HG02840 (cell line): Measurements from ENCODE around the gene PDSS1.
"Not testable (repeated sequence)": the region's sequence is repeated elsewhere in the genome, so short reads cannot be mapped to it uniquely, and the experiment has no call there.

Experiments used
- ATAC-seq: cut with Tn5 transposase; IDR thresholded peaks from one replicate; pipeline ENCODE4 v1.9.1; 2021; ENCODE audit warnings: mild to moderate bottlenecking, moderate library complexity, moderate number of reproducible peaks; ENCODE audit not compliant: unreplicated experiment, low FRiP score

The PDSS1 gene, protein sequence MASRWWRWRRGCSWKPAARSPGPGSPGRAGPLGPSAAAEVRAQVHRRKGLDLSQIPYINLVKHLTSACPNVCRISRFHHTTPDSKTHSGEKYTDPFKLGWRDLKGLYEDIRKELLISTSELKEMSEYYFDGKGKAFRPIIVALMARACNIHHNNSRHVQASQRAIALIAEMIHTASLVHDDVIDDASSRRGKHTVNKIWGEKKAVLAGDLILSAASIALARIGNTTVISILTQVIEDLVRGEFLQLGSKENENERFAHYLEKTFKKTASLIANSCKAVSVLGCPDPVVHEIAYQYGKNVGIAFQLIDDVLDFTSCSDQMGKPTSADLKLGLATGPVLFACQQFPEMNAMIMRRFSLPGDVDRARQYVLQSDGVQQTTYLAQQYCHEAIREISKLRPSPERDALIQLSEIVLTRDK

DNA sequence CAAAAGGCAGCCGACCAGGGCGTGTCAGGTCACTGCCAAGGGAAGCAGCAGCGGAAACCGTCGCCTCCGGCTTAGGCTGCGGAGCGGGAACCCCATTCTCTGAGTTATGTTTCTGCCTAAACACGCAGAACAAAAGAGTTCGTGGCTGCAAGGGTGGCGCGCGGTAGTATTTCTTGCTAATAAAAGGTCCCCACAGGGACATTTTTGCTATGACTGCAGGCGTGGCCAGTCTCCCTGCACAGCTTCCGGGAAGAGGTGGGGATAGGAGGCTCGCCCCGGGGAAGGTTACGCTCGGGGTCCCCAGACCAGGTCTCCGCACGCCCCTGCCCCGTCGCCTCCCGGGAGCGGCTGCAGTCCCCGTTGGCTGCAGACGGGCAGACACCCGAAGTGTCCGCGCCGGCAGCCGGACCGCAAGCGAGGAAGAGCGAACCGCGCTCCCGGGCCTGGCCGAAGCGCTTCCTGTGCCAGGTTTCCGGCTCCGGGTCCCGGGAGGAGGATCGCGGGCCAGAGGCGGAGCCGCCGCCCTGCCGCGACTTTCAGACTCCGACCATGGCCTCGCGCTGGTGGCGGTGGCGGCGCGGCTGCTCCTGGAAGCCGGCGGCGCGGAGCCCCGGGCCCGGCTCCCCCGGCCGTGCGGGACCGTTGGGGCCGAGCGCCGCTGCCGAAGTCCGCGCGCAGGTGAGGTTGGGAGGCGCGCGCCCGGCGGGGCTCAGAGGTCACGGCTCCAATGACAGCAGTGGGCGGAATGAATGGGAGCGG lies at the start of gene PDSS1:
Gene PDSS1, plus strand, starts transcription at position 539 of the 759 bp plus-strand sequence. Its CDS starts 11 bp downstream, at position 550.
- peak; percentile 82 for ATAC-seq

DNA sequence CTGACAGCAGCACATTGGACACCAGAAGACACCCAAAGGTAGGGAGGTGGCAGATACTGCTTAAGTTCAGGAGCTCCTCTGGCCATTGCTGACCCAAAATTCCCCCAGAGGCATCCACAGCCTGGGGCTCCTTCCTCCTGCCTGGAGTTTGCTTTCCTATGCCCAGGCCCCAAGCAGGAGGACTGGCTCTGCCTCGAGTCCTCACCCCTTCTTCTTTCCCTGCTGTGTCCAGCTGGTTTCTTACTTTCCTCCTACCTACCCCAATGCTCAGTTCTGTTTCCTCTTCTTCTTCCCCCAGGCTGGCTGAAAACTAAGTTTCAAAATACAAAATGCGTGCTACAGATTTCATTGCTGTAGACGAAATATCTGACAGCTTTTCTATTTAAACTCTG lies 49.3 kb upstream of the PDSS1 start:
- ATAC-seq, result not testable (repeated sequence)

DNA sequence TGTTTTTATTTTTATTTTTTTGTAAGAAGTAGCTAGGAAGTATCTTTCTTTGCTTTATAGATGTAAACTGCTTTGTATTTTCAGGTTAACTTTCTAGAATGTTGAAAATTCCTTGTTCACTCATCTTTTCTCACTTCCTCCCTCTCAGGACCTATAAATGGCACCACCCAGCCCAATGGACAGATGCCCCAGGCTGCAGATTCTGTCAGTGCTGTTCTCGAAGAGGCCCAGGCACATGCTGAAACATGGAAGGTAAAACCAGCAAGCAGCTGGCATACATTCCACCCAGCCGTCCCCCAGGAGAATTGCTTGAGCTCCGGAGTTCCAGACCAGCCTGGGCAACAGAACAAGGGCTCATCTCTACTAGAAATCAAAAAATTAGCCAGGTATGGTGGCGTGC lies 47.1 kb upstream of the PDSS1 start:
- no peak for ATAC-seq

DNA sequence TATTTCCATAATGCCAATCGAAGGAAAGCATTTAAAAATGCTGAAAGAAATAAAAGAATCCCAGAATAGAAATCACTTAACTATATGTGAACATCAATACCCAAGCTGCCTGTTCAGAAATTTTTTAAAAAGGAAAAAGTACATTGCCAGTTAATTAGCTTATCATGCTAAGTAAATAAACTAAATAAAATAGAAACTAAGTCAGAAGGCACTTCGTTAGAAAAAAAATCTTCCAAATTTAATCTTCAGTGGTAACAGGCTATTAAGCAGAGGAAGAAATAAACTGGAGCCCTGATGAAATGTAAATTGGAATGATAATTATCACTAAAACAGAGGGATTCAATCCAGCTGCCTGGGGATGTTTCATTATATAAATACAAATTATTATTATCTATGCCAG lies 46.0 kb upstream of the PDSS1 start:
- not testable (repeated sequence) for ATAC-seq

DNA sequence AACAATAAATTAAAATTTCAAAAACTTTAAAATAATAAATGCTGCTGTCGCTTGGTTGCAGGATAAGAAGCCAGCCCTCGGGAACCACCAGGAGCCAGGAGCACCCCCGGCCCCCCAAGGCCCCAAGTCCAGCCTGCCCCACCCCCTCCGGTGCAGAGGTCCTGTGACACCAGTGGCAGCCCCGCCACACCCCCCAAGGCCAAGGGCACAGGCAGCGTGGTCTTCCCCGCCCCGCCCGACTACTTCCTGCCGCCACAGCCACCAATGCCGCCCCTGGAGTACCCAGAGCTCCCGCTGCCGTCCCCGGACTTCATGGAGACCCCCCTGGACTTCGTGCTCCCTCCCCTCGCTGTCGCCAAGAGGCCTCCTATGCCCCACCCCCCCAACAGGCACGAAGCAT lies 44.5 kb upstream of the PDSS1 start:
- no peak for ATAC-seq

DNA sequence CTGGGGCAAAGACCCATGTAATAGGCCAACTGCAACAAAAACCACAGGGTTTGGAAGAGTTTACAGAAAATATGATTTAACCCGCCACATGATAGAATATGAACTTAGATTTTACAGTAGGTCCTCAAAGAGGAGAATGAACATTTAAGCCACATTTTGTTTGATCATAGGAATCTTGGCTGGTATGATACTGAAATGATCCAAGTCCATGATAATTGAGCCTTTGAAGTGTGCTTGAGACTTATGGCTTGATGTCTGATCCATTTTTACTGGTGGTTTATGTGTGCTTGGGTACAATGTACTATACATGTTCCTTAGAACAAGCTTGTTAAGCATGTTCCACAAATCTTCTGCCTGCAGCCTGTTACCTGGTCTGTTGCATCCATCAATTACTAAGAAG lies 41.8 kb upstream of the PDSS1 start:
- no peak for ATAC-seq

DNA sequence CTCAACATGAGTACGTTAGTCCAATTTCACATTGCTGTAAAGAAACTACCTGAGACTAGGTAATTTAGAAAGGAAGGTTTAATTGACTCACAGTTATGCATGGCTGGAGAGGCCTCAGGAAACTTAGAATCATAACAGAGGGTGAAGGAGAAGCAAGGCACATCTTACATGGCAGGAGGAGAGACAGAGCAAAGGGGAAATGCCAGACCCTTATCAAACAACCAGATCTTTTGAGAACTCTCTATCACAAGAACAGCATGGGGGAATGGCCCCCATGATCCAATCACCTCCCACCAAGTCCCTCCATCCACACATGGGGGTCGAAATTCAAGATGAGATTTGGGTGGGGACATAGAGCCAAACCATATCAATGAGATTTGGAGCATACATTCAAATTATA lies 34.6 kb upstream of the PDSS1 start:
- ATAC-seq, result no peak

DNA sequence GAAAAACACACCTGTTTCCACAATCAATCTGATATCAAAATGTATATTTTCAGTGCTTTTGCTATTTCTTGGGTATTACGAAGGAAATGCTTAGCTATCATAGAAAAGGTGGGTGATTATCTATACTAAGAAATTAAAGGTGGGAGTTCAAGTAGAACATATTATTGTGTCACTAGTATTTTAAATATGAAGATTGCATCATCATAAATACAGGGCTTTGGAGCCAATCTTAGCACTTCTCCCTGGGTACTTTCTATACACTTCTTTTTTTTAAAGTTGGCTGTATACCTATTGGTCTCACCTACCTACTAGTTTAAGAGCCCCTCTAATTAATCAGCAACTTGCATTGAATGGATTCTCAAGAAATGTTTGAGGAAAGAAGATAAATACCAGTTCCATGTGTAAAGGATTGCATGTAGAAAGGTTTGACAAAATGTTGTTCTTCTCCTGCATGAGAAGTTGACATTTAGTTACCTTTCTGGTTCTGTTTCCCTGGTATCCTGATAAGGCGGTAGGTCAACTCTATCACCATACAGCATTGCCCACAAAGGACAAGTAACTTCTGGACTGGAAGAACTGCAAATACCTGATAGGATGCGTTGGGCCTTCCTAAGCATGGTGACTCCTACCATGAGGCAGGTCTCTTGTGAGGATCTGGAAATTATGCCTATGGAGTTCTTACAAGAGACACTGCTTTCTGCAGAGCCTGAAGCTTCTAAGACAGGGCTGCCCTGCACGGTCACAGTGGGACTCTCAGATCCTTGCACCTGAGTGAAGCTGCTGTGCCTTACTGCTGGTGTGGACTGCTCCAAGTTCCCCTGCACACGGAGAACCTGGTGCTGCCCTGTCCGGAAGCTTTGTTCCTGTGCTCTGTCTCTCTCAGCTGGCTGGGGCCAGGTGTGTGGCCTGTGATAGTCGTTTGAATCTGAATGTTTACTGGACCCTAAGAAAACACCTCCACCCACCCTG lies 32.1 kb upstream of the PDSS1 start:
- no peak for ATAC-seq

DNA sequence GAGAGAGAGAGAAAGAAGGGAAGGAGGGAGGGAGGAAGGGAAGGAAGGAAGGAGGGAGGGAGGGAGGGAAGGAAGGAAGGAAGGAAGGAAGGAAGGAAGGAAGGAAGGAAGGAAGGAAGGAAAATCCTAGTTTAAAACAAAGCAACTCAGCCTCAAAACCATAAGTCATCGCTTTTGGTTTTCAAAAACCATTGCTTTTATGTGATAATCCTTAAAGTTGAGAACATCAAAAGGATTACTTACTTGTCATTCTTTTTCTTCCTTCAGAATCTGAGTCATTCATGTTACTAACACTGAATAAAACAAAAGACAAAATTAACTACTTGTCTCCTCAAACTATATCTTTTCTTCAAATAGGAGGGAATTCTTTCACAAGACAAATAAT lies 21.6 kb upstream of the PDSS1 start:
- ATAC-seq, result no peak

DNA sequence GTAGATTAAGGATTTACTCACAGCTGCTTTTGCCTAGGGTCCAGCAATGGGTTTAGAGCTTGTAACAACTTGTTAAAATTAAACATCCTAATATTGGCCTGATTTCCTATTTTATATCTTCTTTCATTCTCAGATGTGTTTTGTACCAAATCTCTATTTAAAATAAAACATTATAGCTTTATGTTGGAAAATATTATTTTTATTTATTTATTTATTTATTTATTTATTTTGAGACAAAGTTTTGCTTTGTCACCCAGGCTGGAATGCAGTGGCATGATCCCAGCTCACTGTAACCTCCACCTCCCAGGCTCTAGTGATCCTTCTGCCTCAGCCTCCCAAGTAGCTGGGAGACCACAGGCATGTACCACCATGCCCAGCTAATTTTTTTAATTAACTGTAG lies 17.9 kb upstream of the PDSS1 start:
- no peak for ATAC-seq

DNA sequence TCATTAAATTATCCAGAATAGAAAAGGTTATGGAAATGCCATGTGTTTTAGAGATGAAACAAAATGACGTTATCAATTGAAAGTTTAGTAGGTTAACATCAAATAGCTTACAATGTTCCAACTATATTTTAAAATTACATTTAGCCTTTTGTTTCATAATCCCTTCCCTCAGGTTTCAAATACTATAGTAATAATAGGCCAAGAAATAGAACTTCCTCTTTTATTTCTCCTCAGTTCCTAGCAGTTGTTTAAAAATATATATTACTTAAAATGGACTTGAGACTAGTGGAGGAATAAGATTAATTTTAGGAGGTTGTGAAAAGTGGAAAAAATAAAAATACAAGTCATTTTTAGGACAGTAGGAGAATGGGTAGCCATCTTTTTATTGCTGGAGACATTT lies 16.4 kb upstream of the PDSS1 start:
- no peak for ATAC-seq

DNA sequence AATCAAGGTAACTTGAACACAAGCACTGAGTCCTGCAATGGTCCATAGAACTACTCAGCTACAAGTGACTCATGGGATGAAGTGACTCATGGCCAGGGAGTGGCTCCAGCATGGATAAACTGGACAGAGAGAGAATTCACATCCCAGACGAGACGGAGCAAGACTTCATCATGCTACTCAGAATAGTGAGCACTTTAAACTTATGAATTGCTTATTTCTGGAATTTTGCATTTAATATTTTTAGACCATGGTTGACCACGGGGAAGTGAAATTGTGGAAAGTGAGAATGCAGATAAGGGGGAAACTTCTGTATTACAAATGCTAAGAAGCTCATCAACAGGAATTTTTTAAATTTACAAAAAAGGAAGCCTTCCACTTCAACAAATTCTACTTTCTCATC lies 15.5 kb upstream of the PDSS1 start:
- ATAC-seq, result not testable (repeated sequence)

DNA sequence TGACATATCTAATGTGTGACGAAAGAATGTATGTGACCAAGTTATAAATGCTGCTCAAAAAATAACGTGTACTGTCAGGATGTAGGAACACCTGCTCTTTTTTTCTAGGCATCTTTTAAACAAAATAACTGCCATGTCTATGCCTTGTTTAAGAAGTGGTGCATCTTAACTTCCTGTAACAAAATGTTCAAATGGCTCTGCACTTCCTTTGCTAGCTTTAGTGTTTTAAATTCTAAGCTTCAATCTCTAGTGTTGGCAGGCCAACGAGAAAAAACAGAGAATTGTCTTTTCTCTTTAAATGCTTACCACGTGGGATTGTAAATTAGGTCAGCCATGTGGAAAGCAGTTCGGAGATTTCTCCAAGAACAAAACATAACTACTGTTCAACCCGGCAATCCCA lies 14.6 kb upstream of the PDSS1 start:
- ATAC-seq, result no peak

DNA sequence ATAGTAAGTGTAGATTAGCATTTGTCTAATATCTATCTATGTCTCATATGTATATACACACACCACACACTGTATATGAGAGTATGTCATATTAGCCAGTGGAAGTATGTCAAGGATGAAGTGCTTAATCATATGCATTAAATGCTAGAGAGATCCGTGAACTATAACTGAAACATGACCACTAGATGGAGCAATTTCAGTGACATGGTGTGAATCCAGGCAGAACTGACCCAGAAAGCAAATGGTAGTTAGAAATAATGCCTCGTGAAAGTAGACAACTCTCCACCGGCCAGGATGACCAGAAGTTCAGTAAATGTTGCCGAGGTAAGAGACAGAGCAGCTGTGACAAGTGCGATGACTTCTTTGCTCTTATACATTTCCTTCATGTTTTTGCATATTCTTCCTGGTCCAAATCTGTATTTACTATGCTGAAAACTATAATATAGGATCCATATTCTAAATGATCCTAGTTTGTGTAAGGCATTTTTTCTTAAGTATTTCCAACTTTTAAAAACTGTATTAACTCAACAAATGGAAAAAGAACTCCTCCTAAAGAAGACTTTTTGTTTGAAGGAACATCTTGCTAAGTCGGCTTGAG lies 12.7 kb upstream of the PDSS1 start:
- ATAC-seq, result peak; percentile 80

DNA sequence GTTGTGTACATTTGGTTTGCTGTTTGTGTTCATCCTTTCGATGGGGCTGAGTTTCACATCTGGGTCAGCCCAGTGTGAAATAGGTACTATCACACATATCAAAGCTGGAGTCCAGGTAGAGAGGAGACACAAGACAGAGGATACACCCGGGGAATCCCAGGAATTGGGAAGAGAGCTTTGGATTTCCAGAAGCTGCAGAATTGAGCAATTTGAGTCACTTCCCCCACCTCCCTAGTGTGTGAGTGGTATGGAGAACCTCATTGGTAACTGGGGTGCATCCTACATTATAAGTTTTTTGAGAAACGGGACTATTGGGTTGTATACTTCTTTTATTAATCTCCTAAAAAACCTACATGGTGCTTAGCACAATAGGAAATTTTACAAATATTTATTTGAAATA lies 12.1 kb upstream of the PDSS1 start:
- no peak for ATAC-seq

DNA sequence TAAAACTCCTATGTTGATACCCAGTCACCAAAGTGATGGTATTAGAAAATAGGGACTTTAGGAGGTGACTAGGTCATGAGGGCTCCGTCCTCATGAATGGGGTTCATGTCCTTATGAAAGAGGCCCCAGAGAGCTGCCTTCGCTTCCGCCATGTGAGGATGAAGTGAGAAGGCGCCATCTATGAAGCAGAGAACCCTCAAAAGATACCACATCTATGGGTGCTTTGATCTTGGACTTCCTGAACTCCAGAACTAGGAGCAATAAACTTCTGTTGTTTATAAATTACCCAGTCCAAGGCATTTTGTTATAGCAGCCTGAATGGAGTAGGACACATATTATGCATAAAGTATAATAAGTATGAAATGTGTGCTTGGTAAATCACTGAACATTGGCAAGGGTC lies 8.1 kb upstream of the PDSS1 start:
- no peak for ATAC-seq

DNA sequence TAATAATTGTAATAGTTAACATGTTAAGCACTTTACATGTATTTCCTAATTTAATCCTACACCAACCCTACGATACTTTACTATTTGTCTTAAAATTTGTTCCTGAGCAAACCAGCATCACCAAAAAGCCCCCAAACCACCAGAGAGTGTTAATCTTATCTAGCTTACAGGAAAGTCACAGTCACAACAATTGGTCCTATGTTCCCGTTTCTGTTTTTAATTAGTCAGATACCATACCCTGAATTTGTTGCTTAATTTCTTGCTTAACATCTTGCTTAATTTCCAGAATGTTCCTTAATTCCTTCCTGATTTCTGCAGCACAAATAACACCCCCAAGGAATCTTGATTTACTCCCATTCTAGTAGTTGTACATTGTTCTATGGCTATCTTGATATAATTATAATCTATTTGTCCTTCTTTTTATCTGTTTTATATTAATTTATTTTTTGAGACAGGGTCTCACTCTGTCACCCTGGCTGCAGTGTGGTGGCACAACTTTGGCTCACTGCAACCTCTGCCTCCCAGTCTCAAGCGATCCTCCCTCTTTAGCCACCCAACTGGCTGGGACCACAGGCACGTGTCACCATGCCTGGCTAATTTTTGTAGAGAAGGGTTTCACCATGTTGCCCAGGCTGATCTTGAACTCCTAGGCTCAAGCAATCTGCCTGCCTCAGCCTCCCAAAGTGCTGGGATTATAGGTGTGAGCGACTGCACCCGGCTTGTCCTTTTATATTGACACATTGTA lies 6.6 kb upstream of the PDSS1 start:
- ATAC-seq, result no peak

DNA sequence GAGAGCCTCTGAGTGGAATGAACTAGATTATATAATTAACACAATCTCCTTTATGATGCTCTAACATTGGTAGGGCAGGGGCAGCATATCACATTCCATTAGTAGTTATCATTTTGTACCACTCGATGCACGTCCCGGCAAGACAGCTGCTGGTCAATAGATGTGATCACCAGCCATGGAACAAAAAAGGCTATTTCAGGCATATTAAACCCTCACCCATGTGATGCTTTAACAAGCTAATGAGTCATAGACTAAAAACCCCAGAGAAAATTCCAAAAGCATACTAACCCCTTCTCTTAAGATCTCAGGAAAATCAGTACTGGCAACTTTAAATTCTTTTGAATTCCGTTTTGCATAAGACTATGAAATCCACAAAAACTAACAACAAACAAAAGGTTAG lies 3.0 kb upstream of the PDSS1 start:
- not testable (repeated sequence) for ATAC-seq

DNA sequence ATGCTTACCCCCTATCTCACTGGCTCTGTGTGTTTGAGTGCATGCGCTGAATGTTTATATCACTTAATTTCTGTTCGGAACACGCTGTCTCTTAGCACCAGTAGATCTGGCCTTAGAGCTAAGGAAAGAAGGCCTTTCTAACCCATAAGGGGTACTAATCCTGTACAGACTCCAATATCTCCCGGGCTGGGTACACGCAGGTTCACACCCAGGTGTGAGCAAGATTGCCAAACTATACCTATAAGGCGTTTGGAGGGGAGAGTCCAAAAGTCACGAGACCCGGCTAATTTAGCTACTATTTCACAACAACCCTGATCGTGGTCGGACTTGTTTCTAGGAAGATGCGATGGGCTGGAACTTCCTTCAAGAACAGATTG lies 727 bp upstream of the PDSS1 start:
- no peak for ATAC-seq
